Endothelial cell of umbilical vein (primary cell): ENCODE data around the gene PAX8. TPM values are rescaled to one million over a fixed set of nuclear protein-coding genes. Genes with fewer than 3 reads are reported as not detected.

Source experiments
- BruUV-seq: library from RNA; stranded (reverse); fragments of 400-500 nt; replicated peaks from 2 replicates; lab custom pipeline; 2021; lab: Mats Ljungman, UMichigan
- CTCF ChIA-PET: fragments of 300-600, 350-600 bp; sonication (Branson Sonifier 250); formaldehyde crosslinking; loops from one replicate; lab custom pipeline; 2021; ENCODE audit warnings: antibody characterized with exemption, inconsistent platforms; lab: Charles Lee
- POLR2A ChIA-PET: fragments of 300-600, 350-600 bp; sonication (Branson Sonifier 250); formaldehyde crosslinking; loops from one replicate; lab custom pipeline; 2021; ENCODE audit warnings: antibody characterized with exemption, inconsistent platforms; lab: Charles Lee
- DNase-seq: peaks from one replicate; pipeline ENCODE4 v3.0.0-alpha.2; 2011; ENCODE audit warnings: low read depth, low spot score
- FAIRE-seq: peaks from 2 replicates; lab custom pipeline; 2011; peaks lifted over from hg19 to GRCh38; lab: Jason Lieb, UNC
- H2AFZ ChIP-seq: 2 replicates; pipeline ENCODE4 v1.6.0; 2012; ENCODE audit warnings: low read depth, low read length, control low read depth, inconsistent platforms
- H3K27ac ChIP-seq: 2 replicates; pipeline ENCODE4 v1.5.1; 2011; ENCODE audit warnings: low read depth, mild to moderate bottlenecking, control low read depth, low read length, moderate library complexity; ENCODE audit not compliant: insufficient read depth
- H3K27me3 ChIP-seq, 2 experiments: 2 replicates each; pipeline versions ENCODE4 v1.6.0 to v1.6.1; 2011; ENCODE audit warnings: low read length in 2 of 2, mixed read lengths in 1 of 2; ENCODE audit not compliant: control insufficient read depth in 2 of 2, insufficient read depth in 2 of 2
- H3K36me3 ChIP-seq, 2 experiments: 2 replicates in 1 of 2; 3 replicates in 1 of 2; pipeline ENCODE4 v1.5.1; 2011; ENCODE audit warnings: low read length in 2 of 2, mild to moderate bottlenecking in 1 of 2, moderate library complexity in 1 of 2; ENCODE audit not compliant: control insufficient read depth in 2 of 2, insufficient read depth in 2 of 2; ENCODE audit errors: extremely low read depth in 1 of 2
- H3K4me1 ChIP-seq: 3 replicates; pipeline ENCODE4 v1.5.1; 2011; ENCODE audit warnings: mild to moderate bottlenecking, low read length; ENCODE audit not compliant: control insufficient read depth, insufficient read depth; ENCODE audit errors: extremely low read depth
- H3K4me2 ChIP-seq: 2 replicates; pipeline ENCODE4 v1.6.1; 2011; ENCODE audit warnings: low read length, control low read depth, mixed read lengths; ENCODE audit not compliant: insufficient read depth
- H3K4me3 ChIP-seq, 3 experiments: fragments of 200-600 bp in 1 of 3; sonication (generic), shearing (Covaris generic) in 1 of 3; replicated peaks in 1 of 3; 2 replicates each; pipeline ENCODE4 v1.5.1; 2011 to 2016; ENCODE audit warnings: control low read depth in 3 of 3, low read length in 3 of 3, mild to moderate bottlenecking in 2 of 3, inconsistent platforms in 1 of 3, low read depth in 1 of 3, moderate library complexity in 1 of 3; ENCODE audit not compliant: insufficient read depth in 1 of 3
- H3K79me2 ChIP-seq: 2 replicates; pipeline ENCODE4 v1.6.0; 2012; ENCODE audit warnings: low read length, inconsistent platforms; ENCODE audit not compliant: control insufficient read depth, insufficient read depth
- H3K9ac ChIP-seq: replicated peaks from 2 replicates; pipeline ENCODE3; 2011; ENCODE audit warnings: low read length, control low read depth; ENCODE audit not compliant: insufficient read depth; ENCODE audit errors: extremely low read depth
- H3K9me1 ChIP-seq: replicated peaks from 3 replicates; pipeline ENCODE4 v1.6.0; 2011; ENCODE audit warnings: mild to moderate bottlenecking, low read length; ENCODE audit not compliant: control insufficient read depth, insufficient read depth; ENCODE audit errors: extremely low read depth
- H3K9me3 ChIP-seq: replicated peaks from 2 replicates; pipeline ENCODE4 v1.5.1; 2012; ENCODE audit warnings: low read length, inconsistent platforms; ENCODE audit not compliant: control insufficient read depth, insufficient read depth
- H4K20me1 ChIP-seq: replicated peaks from 2 replicates; pipeline ENCODE3; 2011; ENCODE audit warnings: mild to moderate bottlenecking, low read length; ENCODE audit not compliant: control insufficient read depth, insufficient read depth; ENCODE audit errors: extremely low read depth
- CTCF ChIP-seq, 2 donors: IDR thresholded peaks; 1 replicate in 1 of 2; 2 replicates in 1 of 2; pipeline ENCODE4 v1.5.1; 2011; ENCODE audit warnings: low read length in 2 of 2, mild to moderate bottlenecking in 2 of 2, moderate library complexity in 2 of 2, control low read depth in 1 of 2, inconsistent platforms in 1 of 2, low read depth in 1 of 2; ENCODE audit not compliant: insufficient read depth in 1 of 2; ENCODE audit errors: extremely low read depth in 1 of 2
- EZH2 ChIP-seq: IDR thresholded peaks from 2 replicates; pipeline ENCODE4 v1.6.1; 2012; ENCODE audit warnings: borderline replicate concordance, low read depth, mild to moderate bottlenecking, moderate library complexity, low read length, inconsistent platforms; ENCODE audit not compliant: severe bottlenecking
- FOS ChIP-seq: IDR thresholded peaks from 2 replicates; pipeline ENCODE4 v1.6.1; 2011; ENCODE audit warnings: mild to moderate bottlenecking, low read length, moderate library complexity, borderline replicate concordance; ENCODE audit not compliant: insufficient read depth
- GATA2 ChIP-seq: IDR thresholded peaks from 2 replicates; pipeline ENCODE4 v1.7.0; 2011; ENCODE audit warnings: low read depth, mild to moderate bottlenecking, moderate library complexity, mixed read lengths, low read length; ENCODE audit not compliant: insufficient read length, insufficient read depth
- JUN ChIP-seq: IDR thresholded peaks from 2 replicates; pipeline ENCODE4 v1.6.1; 2011; ENCODE audit warnings: borderline replicate concordance, low read depth; ENCODE audit not compliant: insufficient read length, insufficient read depth
- MAX ChIP-seq: IDR thresholded peaks from 2 replicates; pipeline ENCODE4 v1.6.1; 2011; ENCODE audit not compliant: insufficient read depth, insufficient read length
- MYC ChIP-seq: IDR thresholded peaks from one replicate; pipeline ENCODE4 v1.6.1; 2011; ENCODE audit warnings: mild to moderate bottlenecking, low read depth, low read length
- POLR2A ChIP-seq: IDR thresholded peaks from 2 replicates; pipeline ENCODE4 v1.6.1; 2012; ENCODE audit warnings: low read depth, mild to moderate bottlenecking, control low read depth, low read length
- POLR2AphosphoS5 ChIP-seq: IDR thresholded peaks from 2 replicates; pipeline ENCODE4 v1.6.1; 2012; ENCODE audit warnings: low read depth, mild to moderate bottlenecking, control low read depth, low read length, moderate library complexity; ENCODE audit not compliant: insufficient read depth
- dilution Hi-C: fragments of 300-500 bp; cut with MboI; formaldehyde crosslinking; loops from one replicate; pipeline ENCODE4 v1.15.0; 2019; ENCODE audit warnings: low sequenced_read_pairs; ENCODE audit not compliant: extremely low pct_ligation_motif_present
- intact Hi-C: fragments of 100-400 bp; cut with micrococcal nuclease; formaldehyde crosslinking; loops from one replicate; pipeline ENCODE4 v1.10.0; 2022
- polyA plus RNA-seq, 4 experiments: library from polyadenylated mRNA; depleted of rRNA in 3 of 4; stranded (reverse) in 3 of 4; unstranded in 1 of 4; fragments of >200 nt; gene quantifications; 2 replicates each; pipeline versions ENCODE4 v1.2.1 to v1.2.3, GENCODE V29; 2011 to 2012; ENCODE audit warnings: missing spikeins in 1 of 4
- total RNA-seq: library from RNA; stranded (reverse); gene quantifications from 2 replicates; pipeline ENCODE4 v1.2.3, GENCODE V29; 2021

The PAX8 gene
- total and polyA plus RNA-seq, 2 donors (not counting 3 experiments of a cell fraction or from before 2014, with no cell fraction given), result 0.22 to 0.62 TPM

- DNase-seq, result no peak
Measured at GRCh38 chr2:113266431-113266830, 12.3 kb downstream of the PAX8 start.

More at GRCh38 chr2:113266431-113266830, 12.3 kb downstream of the PAX8 start:
- Histone ChIP-seq H3K4me1 (no peaks in the 10 kb centered on the region), H3K4me3 (no peak overlapping the region), H3K9me1 (no peaks in the 10 kb centered on the region), H3K36me3 (peaks cover 0 to 8% of the 10 kb centered on the region in 2 experiments), H3K9me3 (no peaks in the 10 kb centered on the region), H3K79me2 (no peaks in the 10 kb centered on the region), H3K27ac (no peak overlapping the region), H3K4me2 (no peak overlapping the region), H4K20me1 (no peaks in the 10 kb centered on the region), H2AFZ (no peak overlapping the region), H3K9ac (no peak overlapping the region), H3K27me3 (peaks cover 5 to 16% of the 10 kb centered on the region in 2 experiments)
- dilution Hi-C loops (no loop called here), intact Hi-C loops (no loop called here)
- POLR2A ChIA-PET, result no interaction called here
- TF ChIP-seq MYC (no peak), GATA2 (no peak), POLR2A (no peak), POLR2AphosphoS5 (no peak), FOS (no peak), EZH2 (no peak), CTCF (IDR thresholded peaks at IDR 0.05; ENCODE audit: extremely low read depth in 1 of 2, insufficient read depth in 1 of 2, low read depth in 1 of 2, low read length in 2 of 2) (no peak), MAX (no peak), JUN (no peak)
- no TSS peak for BruUV-seq
- no peak for FAIRE-seq
- CTCF ChIA-PET, result interaction anchor here (1.5 to 1.9 kb wide), 2 partner anchors 18 to 68 kb away, joined by 5 to 6 read pairs; no protein-coding TSS in a partner anchor
